IMR-90 (cell line): ENCODE measurements around the gene PLCB4. TPM values are rescaled to one million over a fixed set of nuclear protein-coding genes. Genes with fewer than 3 reads are reported as not detected.

Experiments
- ATAC-seq: fragments of 200-7000 bp; cut with Tn5 transposase; 2 replicates; pipeline ENCODE4 v1.9.1; 2020; ENCODE audit warnings: low read depth, mild to moderate bottlenecking, moderate library complexity
- BruUV-seq: library from RNA; stranded (reverse); fragments of 400-500 nt; replicated peaks from 2 replicates; lab custom pipeline; 2021; lab: Mats Ljungman, UMichigan
- CTCF ChIA-PET: fragments of 300-600 bp; formaldehyde crosslinking; extraction: SDS; loops from one replicate; lab custom pipeline; 2021; ENCODE audit warnings: antibody characterized with exemption; lab: Yijun Ruan, JAX
- POLR2A ChIA-PET: fragments of 300-600 bp; sonication (Branson Sonifier 250); formaldehyde crosslinking; loops from one replicate; lab custom pipeline; 2022; ENCODE audit warnings: antibody characterized with exemption; ENCODE audit not compliant: unreplicated experiment; lab: Charles Lee
- DNase-seq: peaks from one replicate; pipeline ENCODE4 v3.0.0; 2013
- H2AFZ ChIP-seq: replicated peaks from 2 replicates; pipeline ENCODE3; 2013; ENCODE audit warnings: low read length, mild to moderate bottlenecking; ENCODE audit not compliant: poor library complexity
- H2AK5ac ChIP-seq: 2 replicates; pipeline ENCODE4 v1.6.1; 2013; ENCODE audit warnings: low read depth, low read length, inconsistent platforms
- H2AK9ac ChIP-seq: replicated peaks from 2 replicates; pipeline ENCODE3; 2013; ENCODE audit warnings: mild to moderate bottlenecking, low read depth, low read length, moderate library complexity; ENCODE audit not compliant: poor library complexity
- H2BK120ac ChIP-seq: 2 replicates; pipeline ENCODE4 v1.6.1; 2013; ENCODE audit warnings: low read depth, low read length, inconsistent platforms
- H2BK15ac ChIP-seq: 3 replicates; pipeline ENCODE4 v1.6.1; 2013; ENCODE audit warnings: low read depth, low read length, inconsistent platforms
- H2BK20ac ChIP-seq: 2 replicates; pipeline ENCODE4 v1.6.1; 2013; ENCODE audit warnings: low read depth, mild to moderate bottlenecking, inconsistent platforms, low read length, moderate library complexity
- H2BK5ac ChIP-seq: 2 replicates; pipeline ENCODE4 v1.6.1; 2013; ENCODE audit warnings: mild to moderate bottlenecking, low read depth, low read length, inconsistent platforms; ENCODE audit not compliant: poor library complexity, severe bottlenecking
- H3K14ac ChIP-seq: replicated peaks from 2 replicates; pipeline ENCODE4 v1.6.1; 2013; ENCODE audit warnings: low read depth, low read length, inconsistent platforms
- H3K18ac ChIP-seq: 2 replicates; pipeline ENCODE4 v1.6.1; 2013; ENCODE audit warnings: low read depth, low read length, control low read depth
- H3K23ac ChIP-seq: 2 replicates; pipeline ENCODE4 v1.6.1; 2013; ENCODE audit warnings: low read depth, low read length, inconsistent platforms
- H3K27ac ChIP-seq: 2 replicates; pipeline ENCODE4 v1.5.1; 2013; ENCODE audit warnings: mild to moderate bottlenecking, control low read depth, low read length; ENCODE audit not compliant: insufficient read depth
- H3K27me3 ChIP-seq: 2 replicates; pipeline ENCODE4 v1.6.1; 2013; ENCODE audit warnings: low read length; ENCODE audit not compliant: control insufficient read depth, insufficient read depth
- H3K36me3 ChIP-seq: 2 replicates; pipeline ENCODE4 v1.6.1; 2013; ENCODE audit warnings: low read length, mixed read lengths; ENCODE audit not compliant: control insufficient read depth, insufficient read depth
- H3K4ac ChIP-seq: 2 replicates; pipeline ENCODE4 v1.6.1; 2013; ENCODE audit warnings: low read depth, low read length, inconsistent platforms
- H3K4me1 ChIP-seq: 2 replicates; pipeline ENCODE4 v1.6.1; 2013; ENCODE audit warnings: low read length, mixed read lengths; ENCODE audit not compliant: control insufficient read depth, insufficient read depth
- H3K4me2 ChIP-seq: 2 replicates; pipeline ENCODE4 v1.6.1; 2013; ENCODE audit warnings: low read depth, mild to moderate bottlenecking, control low read depth, low read length, moderate library complexity
- H3K4me3 ChIP-seq: 2 replicates; pipeline ENCODE4 v1.5.1; 2013; ENCODE audit warnings: low read depth, mild to moderate bottlenecking, control low read depth, low read length, moderate library complexity; ENCODE audit not compliant: insufficient read depth
- H3K56ac ChIP-seq: 2 replicates; pipeline ENCODE4 v1.6.1; 2013; ENCODE audit warnings: low read length, inconsistent platforms; ENCODE audit not compliant: insufficient read depth; ENCODE audit errors: extremely low read depth
- H3K79me1 ChIP-seq, 2 experiments: 2 replicates each; pipeline ENCODE4 v1.6.1; 2013; ENCODE audit warnings: low read length in 2 of 2, inconsistent platforms in 1 of 2, low read depth in 1 of 2
- H3K9ac ChIP-seq: 2 replicates; pipeline ENCODE4 v1.6.1; 2013; ENCODE audit warnings: low read depth, low read length, control low read depth
- H3K9me1 ChIP-seq: 2 replicates; pipeline ENCODE4 v1.6.1; 2013; ENCODE audit warnings: low read length, inconsistent platforms; ENCODE audit not compliant: insufficient read depth
- H3K9me3 ChIP-seq: 2 replicates; pipeline ENCODE4 v1.6.1; 2013; ENCODE audit warnings: low read length; ENCODE audit not compliant: control insufficient read depth, insufficient read depth
- H4K20me1 ChIP-seq: 2 replicates; pipeline ENCODE4 v1.6.1; 2013; ENCODE audit warnings: low read length, inconsistent platforms; ENCODE audit not compliant: insufficient read depth
- H4K5ac ChIP-seq: 2 replicates; pipeline ENCODE4 v1.6.1; 2013; ENCODE audit warnings: mild to moderate bottlenecking, low read depth, low read length, control low read depth
- H4K8ac ChIP-seq, 2 experiments: 2 replicates each; pipeline ENCODE4 v1.6.1; 2013; ENCODE audit warnings: low read depth in 2 of 2, low read length in 2 of 2, control low read depth in 1 of 2, inconsistent platforms in 1 of 2
- H4K91ac ChIP-seq: 2 replicates; pipeline ENCODE4 v1.6.1; 2013; ENCODE audit warnings: low read depth, low read length, inconsistent platforms; ENCODE audit not compliant: insufficient read depth
- CEBPB ChIP-seq: IDR thresholded peaks from 2 replicates; pipeline ENCODE4 v1.6.1; 2012; ENCODE audit warnings: low read depth, low read length, improper control_type of control experiment
- MAFK ChIP-seq: IDR thresholded peaks from 2 replicates; pipeline ENCODE4 v1.6.1; 2012; ENCODE audit warnings: low read depth, low read length, improper control_type of control experiment
- WGBS, 2 experiments: methylation state at CpG; one replicate each; pipeline versions ENCODE4 v1.1.5 to v1.1.7; 2013; ENCODE audit warnings: missing lambda C conversion rate in 2 of 2; ENCODE audit not compliant: insufficient read length in 1 of 2; ENCODE audit errors: extremely low coverage in 2 of 2; 5-methylcytosine and 5-hydroxymethylcytosine counted together
- dilution Hi-C: fragments of 300-500 bp; cut with HindIII; formaldehyde crosslinking; loops from one replicate; pipeline ENCODE4 v1.14.3; 2018; ENCODE audit warnings: low sequenced_read_pairs; ENCODE audit not compliant: unreplicated experiment
- in situ Hi-C: fragments of 300-500 bp; cut with MboI; formaldehyde crosslinking; loops from 3 replicates; pipeline ENCODE4 v1.14.3; 2019; ENCODE audit warnings: low sequenced_read_pairs, inconsistent platforms, mixed read lengths
- intact Hi-C: fragments of 100-400 bp; cut with micrococcal nuclease; formaldehyde crosslinking; loops from 2 replicates; pipeline ENCODE4 v1.10.0; 2022
- polyA plus RNA-seq, 3 experiments: library from polyadenylated mRNA; depleted of rRNA; stranded (reverse); fragments of >200 nt; gene quantifications; 2 replicates each; pipeline ENCODE4 v1.2.3, GENCODE V29; 2012; ENCODE audit warnings: low replicate concordance in 1 of 3
- total RNA-seq: library from RNA; depleted of rRNA; stranded (reverse); fragments of >200 nt; gene quantifications from 2 replicates; pipeline ENCODE4 v1.2.3, GENCODE V29; 2012
- TF ChIP-seq, protein P1 (sequence below): fragments of 150-350 bp; IDR thresholded peaks from 2 replicates; pipeline ENCODE4 v1.6.1; 2016; ENCODE audit warnings: low read depth, mild to moderate bottlenecking, low read length, moderate library complexity, borderline replicate concordance

Gene PLCB4
- total and polyA plus RNA-seq, 2 of the 4 experiments (the other 2 are of a cell fraction): 12.5 to 24.0 TPM

DNA sequence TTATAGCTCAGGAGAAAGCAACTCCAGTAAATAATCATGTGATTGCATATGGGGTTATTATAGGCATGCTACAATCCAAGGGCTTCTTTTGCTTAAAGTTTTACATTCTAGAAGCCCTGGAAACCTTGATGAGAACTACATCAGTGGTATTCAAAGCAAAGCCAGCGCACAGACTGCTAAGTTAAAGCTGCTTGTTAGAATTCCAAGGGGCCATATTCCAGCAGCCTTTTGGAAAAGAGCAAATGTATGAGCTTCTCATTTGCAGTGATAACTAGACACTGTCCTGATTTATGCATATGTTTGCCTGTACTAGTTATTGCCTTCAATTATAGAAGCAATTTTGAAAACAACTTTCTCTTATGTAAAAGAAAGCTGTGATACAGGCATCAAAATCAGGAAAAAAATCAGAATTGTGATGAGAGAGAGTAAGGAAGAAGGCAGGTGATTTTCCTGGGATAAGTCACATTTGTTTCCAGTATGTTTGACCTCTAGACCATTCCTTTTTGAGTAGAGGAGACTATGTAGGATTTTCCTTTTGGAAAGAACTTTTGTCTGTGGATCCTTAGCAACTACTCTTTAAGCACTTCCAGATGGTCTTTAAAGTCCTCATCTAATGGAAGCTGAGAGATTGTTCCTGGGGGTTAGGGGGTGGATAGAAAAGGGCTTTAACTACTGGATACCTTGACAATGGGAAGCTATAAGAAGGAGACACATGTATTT is 159.2 kb downstream of the PLCB4 start:
- no CpG with 5 or more reads among the region's 1 CpG for WGBS, 2 experiments
- Histone ChIP-seq H3K27ac (no peak overlapping the region), H4K5ac (no peak overlapping the region), H4K91ac (no peak overlapping the region), H4K8ac (no peak overlapping the region), H3K4ac (no peak overlapping the region), H3K9ac (no peak overlapping the region), H2AFZ (no peak overlapping the region), H3K14ac (no peak overlapping the region), H3K18ac (no peak overlapping the region), H3K4me3 (no peak overlapping the region), H2AK5ac (no peak overlapping the region), H3K36me3 (no peaks in the 10 kb centered on the region; the same call in 1 of the 2 replicates), H2BK20ac (no peak overlapping the region), H3K4me1 (0 out of 2 replicates have a peak, but pooled peaks cover 3% of the 10 kb centered on the region), H3K27me3 (no peaks in the 10 kb centered on the region), H3K4me2 (no peak overlapping the region), H3K23ac (no peak overlapping the region), H3K9me3 (no peaks in the 10 kb centered on the region), H4K20me1 (0 out of 2 replicates have a peak, but pooled peaks cover 8% of the 10 kb centered on the region), H3K9me1 (peaks cover 2% of the 10 kb centered on the region; the same call in 1 of the 2 replicates), H2BK5ac (no peak overlapping the region), H3K79me1 (peaks cover 23 to 51% of the 10 kb centered on the region in 2 experiments), H2AK9ac (no peak overlapping the region), H3K56ac (no peak overlapping the region), H2BK120ac (no peak overlapping the region), H2BK15ac (no peak overlapping the region)
- ATAC-seq (no peak), DNase-seq (no peak)
- dilution Hi-C loops (no loop called here), intact Hi-C loops (no loop called here), in situ Hi-C loops (no loop called here)
- no TSS peak for BruUV-seq
- ChIA-PET POLR2A (no interaction called here), CTCF (no interaction called here)
- TF ChIP-seq, protein P1, sequence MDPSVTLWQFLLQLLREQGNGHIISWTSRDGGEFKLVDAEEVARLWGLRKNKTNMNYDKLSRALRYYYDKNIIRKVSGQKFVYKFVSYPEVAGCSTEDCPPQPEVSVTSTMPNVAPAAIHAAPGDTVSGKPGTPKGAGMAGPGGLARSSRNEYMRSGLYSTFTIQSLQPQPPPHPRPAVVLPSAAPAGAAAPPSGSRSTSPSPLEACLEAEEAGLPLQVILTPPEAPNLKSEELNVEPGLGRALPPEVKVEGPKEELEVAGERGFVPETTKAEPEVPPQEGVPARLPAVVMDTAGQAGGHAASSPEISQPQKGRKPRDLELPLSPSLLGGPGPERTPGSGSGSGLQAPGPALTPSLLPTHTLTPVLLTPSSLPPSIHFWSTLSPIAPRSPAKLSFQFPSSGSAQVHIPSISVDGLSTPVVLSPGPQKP: no peak
- TF ChIP-seq CEBPB: no peak
- no peak for TF ChIP-seq MAFK
